Measurements from ENCODE around the gene ATP6V0B. TPM values are rescaled to one million over a fixed set of nuclear protein-coding genes. Genes with fewer than 3 reads are reported as not detected.

Gene ATP6V0B
- total RNA-seq, 1 donor from 2014 or later = 115 TPM

DNA sequence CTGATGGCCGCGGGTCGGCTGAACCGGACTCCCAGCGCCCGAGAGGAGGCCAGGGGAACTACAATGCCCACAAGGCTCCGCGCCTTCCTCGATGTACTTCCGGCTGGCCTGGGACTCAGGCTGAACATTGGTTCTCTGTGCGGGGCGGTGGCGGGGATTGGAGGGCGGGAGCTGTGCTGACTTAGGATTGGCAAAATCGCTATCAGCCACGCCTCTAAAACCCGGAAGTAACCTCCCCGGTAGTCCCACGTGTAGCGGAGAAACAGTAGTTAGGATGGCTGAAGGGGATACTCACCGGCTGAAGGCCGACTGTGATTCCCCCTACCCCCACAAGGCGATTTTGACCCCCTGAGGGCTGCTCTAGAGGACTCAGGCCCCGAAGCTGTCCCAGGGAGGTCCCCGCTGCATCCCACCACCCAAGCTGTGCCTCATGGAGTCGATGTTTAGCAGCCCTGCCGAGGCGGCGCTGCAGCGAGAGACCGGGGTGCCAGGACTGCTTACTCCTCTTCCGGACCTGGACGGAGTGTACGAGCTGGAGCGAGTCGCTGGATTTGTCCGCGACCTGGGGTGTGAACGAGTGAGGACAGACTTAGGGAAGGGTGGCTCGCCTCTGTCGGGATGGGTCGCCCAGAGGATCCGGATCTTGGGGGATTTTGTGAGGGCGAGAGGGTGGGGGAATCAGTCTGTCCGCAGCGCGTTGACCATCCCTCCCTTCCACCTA, 4.9 kb upstream of the ATP6V0B start, which contains the start of gene DPH2:
DPH2 (plus strand) TSS at position 265 of the 721 bp plus-strand sequence; CDS start at position 431, 166 bp downstream.
- Histone ChIP-seq H3K4me3 (peak within 1 kb of the TSS; percentile 68 to 83), H3K27ac (no peak within 1 kb of the TSS)
- intact Hi-C loops (cut with DNase I) = loop anchor here (1.0 to 5.0 kb wide), 3 partner anchors 21 to 263 kb away; partner anchors contain the start of genes CCDC24, IPO13 and ST3GAL3

DNA sequence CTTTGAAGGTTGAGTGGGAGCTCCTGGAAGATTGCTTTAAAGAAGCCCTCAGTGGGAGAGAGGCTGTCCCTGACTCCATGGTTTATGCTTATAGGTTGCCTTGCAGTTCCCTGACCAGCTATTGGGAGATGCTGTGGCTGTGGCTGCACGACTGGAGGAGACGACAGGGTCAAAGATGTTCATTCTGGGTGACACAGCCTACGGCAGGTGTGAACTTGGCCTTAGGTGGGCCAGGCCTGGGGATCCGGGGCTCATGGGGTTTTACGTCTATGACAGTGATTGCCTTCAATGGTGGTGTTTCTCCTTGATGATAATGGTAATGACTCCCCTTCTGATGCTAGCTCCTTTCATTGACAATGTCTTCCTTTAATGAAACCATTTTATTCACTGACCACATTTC, 4.3 kb upstream of the ATP6V0B start:
- no peaks in the 10 kb centered on the region for H3K27me3 ChIP-seq
- peak overlapping the region; percentile 68 to 83 for H3K4me3 ChIP-seq
- intact Hi-C loops (cut with DNase I) = loop anchor here (5.0 kb wide), 1 partner anchor 263 kb away; the partner anchor contains the start of gene ST3GAL3
- TF ChIP-seq, protein P1, sequence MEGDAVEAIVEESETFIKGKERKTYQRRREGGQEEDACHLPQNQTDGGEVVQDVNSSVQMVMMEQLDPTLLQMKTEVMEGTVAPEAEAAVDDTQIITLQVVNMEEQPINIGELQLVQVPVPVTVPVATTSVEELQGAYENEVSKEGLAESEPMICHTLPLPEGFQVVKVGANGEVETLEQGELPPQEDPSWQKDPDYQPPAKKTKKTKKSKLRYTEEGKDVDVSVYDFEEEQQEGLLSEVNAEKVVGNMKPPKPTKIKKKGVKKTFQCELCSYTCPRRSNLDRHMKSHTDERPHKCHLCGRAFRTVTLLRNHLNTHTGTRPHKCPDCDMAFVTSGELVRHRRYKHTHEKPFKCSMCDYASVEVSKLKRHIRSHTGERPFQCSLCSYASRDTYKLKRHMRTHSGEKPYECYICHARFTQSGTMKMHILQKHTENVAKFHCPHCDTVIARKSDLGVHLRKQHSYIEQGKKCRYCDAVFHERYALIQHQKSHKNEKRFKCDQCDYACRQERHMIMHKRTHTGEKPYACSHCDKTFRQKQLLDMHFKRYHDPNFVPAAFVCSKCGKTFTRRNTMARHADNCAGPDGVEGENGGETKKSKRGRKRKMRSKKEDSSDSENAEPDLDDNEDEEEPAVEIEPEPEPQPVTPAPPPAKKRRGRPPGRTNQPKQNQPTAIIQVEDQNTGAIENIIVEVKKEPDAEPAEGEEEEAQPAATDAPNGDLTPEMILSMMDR (IDR thresholded peaks at IDR 0.05) = no peak
- peaks cover 6 to 9% of the 10 kb centered on the region in 2 donors for H3K4me1 ChIP-seq
- DNase-seq (ENCODE audit: low spot score in 2 of 2) = no peak
- peaks cover 10 to 11% of the 10 kb centered on the region in 2 donors for H3K36me3 ChIP-seq
- no peak overlapping the region for H3K27ac ChIP-seq
- no peaks in the 10 kb centered on the region for H3K9me3 ChIP-seq

More for the DNA sequence above, 4.9 kb upstream of the ATP6V0B start, which contains the start of gene DPH2:
- TF ChIP-seq, protein P1 (IDR thresholded peaks at IDR 0.05) = peak in 1 of 3 experiments; percentile 2
- peak; percentile 95 to 99 for DNase-seq (ENCODE audit: low spot score in 2 of 2)
- H3K27me3 ChIP-seq = no peaks in the 10 kb centered on the region
- peaks cover 6 to 8% of the 10 kb centered on the region in 2 donors for H3K4me1 ChIP-seq
- peaks cover 10 to 11% of the 10 kb centered on the region in 2 donors for H3K36me3 ChIP-seq
- no peaks in the 10 kb centered on the region for H3K9me3 ChIP-seq

DNA sequence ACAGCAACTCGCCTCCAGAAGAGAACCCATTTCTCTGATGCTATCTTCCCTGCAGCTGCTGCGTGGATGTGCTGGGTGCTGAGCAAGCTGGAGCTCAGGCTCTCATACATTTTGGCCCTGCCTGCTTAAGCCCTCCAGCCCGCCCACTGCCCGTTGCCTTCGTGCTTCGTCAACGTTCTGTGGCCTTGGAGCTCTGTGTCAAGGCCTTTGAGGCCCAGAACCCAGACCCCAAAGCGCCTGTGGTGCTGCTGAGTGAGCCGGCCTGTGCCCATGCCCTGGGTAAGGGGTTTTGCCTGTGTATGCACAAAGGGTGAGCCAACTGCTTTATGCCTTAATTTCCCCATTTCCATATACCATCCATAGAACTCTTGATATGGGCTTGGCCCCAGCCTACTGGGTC, 3.8 kb upstream of the ATP6V0B start:
- no peak for DNase-seq (ENCODE audit: low spot score in 2 of 2)
- peaks cover 8 to 13% of the 10 kb centered on the region in 2 donors for H3K4me1 ChIP-seq
- H3K27me3 ChIP-seq = no peaks in the 10 kb centered on the region
- peaks cover 7 to 11% of the 10 kb centered on the region in 2 donors for H3K36me3 ChIP-seq
- intact Hi-C loops (cut with DNase I) = loop anchor here (5.0 kb wide), 1 partner anchor 264 kb away; the partner anchor contains the start of gene ST3GAL3
- H3K9me3 ChIP-seq = no peaks in the 10 kb centered on the region
- TF ChIP-seq, protein P1 (IDR thresholded peaks at IDR 0.05) = no peak
- peak overlapping the region; percentile 68 to 83 for H3K4me3 ChIP-seq
- H3K27ac ChIP-seq = no peak overlapping the region

DNA sequence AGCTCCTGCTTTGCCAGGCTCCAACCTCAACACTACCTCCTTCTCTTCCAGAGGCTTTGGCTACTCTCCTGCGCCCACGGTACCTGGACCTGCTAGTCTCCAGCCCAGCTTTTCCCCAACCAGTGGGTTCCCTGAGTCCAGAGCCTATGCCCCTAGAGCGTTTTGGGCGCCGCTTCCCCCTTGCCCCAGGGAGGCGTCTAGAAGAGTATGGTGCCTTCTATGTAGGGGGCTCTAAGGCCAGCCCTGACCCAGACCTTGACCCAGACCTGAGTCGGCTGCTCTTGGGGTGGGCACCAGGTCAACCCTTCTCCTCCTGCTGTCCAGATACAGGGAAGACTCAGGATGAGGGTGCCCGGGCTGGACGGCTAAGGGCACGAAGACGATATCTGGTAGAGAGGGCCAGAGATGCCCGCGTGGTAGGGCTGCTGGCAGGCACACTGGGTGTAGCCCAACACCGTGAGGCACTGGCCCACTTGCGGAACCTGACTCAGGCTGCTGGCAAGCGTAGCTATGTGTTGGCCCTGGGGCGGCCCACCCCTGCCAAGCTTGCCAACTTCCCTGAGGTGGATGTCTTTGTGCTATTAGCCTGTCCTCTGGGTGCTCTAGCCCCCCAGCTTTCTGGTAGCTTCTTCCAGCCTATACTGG, 3.3 kb upstream of the ATP6V0B start:
- H3K36me3 ChIP-seq = peaks cover 5 to 8% of the 10 kb centered on the region in 2 donors
- H3K9me3 ChIP-seq = no peaks in the 10 kb centered on the region
- intact Hi-C loops (cut with DNase I) = loop anchor here (5.0 kb wide), 1 partner anchor 264 kb away; the partner anchor contains the start of gene ST3GAL3
- peaks cover 14 to 19% of the 10 kb centered on the region in 2 donors for H3K4me1 ChIP-seq
- no peak overlapping the region for H3K4me3 ChIP-seq
- H3K27ac ChIP-seq = no peak overlapping the region
- DNase-seq (ENCODE audit: low spot score in 2 of 2) = no peak
- no peaks in the 10 kb centered on the region for H3K27me3 ChIP-seq
- TF ChIP-seq, protein P1 (IDR thresholded peaks at IDR 0.05) = no peak

DNA sequence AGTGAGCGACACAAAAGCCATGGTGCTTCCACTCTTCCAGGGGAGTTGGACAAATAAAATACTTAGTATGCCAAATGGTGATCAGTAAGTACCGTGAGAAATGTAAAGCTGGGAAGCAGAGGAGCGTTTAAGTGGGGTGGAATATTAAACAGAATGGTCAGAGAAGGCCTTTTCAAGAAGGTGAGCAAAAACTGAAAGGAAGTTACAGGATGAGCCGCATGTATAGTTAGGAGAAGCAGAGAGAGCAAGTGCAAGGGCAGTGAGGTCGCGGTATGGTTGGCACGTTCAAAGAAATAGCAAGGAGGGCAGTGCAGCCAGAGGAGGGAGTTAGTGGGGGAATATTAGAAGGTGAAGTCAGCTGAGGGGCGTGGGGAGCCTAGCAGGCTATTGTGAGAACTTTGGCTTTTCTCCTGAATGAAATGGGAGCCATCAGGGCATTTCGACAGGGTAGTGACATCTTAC, 748 bp upstream of the ATP6V0B start:
- DNase-seq (ENCODE audit: low spot score in 2 of 2) = no peak

More for the DNA sequence above, 748 bp upstream of the ATP6V0B start:
- peak overlapping the region; percentile 71 to 78 for H3K4me3 ChIP-seq
- no peaks in the 10 kb centered on the region for H3K9me3 ChIP-seq
- H3K27me3 ChIP-seq = no peaks in the 10 kb centered on the region
- H3K4me1 ChIP-seq = peaks cover 17 to 35% of the 10 kb centered on the region in 2 donors
- TF ChIP-seq, protein P1 (IDR thresholded peaks at IDR 0.05) = no peak
- peaks cover 13 to 19% of the 10 kb centered on the region in 2 donors for H3K36me3 ChIP-seq
- peak overlapping the region; percentile 84 to 89 for H3K27ac ChIP-seq
- intact Hi-C loops (cut with DNase I) = loop anchor here (1.0 to 5.0 kb wide), 4 partner anchors 17 to 267 kb away; partner anchors contain the start of genes CCDC24, IPO13, SLC6A9 and ST3GAL3
